HK-2 (cell line): ENCODE results near the gene GALK1.
A peak's percentile ranks its signal among the peaks of the same experiment; 100 is the strongest.
"Not testable (repeated sequence)": the region's sequence is repeated elsewhere in the genome, so short reads cannot be mapped to it uniquely, and the experiment has no call there.

Experiments used
- DNase-seq: peaks from one replicate; pipeline ENCODE4 v3.0.0-alpha.2; 2018; ENCODE audit not compliant: unreplicated experiment

Gene GALK1

DNA sequence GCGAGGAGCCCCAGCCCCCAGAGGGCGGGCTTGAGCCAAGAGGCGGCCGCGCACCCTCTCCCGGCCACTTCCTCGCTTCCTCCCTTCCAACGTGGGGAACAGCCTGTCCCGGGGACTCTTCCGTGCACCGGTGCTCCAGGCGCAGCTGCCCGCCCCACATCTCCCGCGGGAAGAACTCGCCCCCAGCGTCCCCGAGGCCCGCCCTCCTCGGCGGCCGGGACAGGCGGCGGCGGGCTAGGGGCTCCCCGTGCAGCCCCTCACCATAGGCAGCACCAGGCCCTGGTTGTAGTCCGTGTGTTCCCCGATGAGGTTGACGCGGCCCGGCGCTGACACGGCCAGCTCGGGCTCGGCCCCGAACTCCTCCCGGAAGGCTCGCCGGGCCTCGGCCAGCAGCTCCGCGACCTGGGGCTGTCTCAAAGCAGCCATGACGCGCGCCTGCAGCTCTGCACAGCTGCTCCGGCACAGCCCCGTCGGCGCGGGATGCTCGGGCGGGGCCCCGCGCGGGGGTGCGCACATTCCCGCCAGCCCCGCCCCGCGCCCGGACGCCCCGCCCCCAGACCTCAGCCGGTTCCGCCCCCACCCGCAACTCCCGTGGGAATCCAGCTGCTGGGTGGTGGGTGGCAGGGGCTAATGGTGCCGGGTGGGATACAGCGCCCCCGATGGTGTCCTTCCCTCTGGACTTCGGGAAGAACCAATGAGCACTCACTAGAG is at the start of gene GALK1:
Gene GALK1, minus strand, starts transcription at position 482 of the 711 bp plus-strand sequence. Its CDS starts 56 bp downstream, at position 426.
- peak; percentile 70 for DNase-seq

- DNase-seq, result no peak
Observed at GRCh38 chr17:75814021-75814395, 49.0 kb upstream of the GALK1 start.

DNA sequence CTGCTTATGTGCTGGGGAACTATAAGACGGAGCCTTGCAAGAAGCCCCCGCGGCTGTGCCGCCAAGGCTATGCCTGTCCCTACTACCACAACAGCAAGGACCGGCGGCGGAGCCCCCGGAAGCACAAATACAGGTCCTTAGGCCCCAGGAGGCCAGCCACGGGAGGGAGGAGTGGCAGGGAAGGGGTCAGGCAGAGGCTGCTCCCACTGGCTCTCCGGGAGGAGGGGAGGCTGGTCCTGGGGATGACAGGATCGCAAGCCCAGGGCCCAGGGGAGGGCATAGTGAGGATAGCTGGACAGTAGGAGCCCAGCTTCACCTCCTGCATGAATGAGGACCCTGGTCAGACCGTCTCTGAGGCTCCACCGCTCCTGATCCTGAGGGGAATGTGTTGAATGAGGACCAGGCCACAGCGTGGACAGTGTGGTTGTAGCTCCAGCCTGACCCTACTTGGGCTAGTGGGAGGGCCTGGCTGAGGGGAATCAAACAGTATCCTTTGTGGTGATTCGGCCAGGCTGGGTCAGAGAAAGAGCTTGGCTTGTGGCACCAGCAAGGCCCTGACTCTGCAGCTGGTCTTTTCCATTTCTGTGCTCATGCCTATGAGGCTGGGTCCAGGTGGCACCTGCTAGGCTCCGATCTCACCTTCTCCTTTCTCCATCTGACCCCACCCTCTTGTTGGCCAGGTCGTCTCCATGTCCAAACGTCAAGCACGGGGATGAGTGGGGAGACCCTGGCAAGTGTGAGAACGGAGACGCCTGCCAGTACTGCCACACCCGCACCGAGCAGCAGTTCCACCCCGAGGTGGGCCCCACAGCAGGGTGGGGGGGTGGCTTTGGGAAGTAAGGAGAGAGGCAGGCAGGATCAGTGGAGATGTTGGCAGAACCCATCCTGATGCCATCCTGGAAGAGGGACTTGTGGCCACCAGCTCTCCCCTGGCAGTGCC is 48.4 kb upstream of the GALK1 start:
- no peak for DNase-seq

DNA sequence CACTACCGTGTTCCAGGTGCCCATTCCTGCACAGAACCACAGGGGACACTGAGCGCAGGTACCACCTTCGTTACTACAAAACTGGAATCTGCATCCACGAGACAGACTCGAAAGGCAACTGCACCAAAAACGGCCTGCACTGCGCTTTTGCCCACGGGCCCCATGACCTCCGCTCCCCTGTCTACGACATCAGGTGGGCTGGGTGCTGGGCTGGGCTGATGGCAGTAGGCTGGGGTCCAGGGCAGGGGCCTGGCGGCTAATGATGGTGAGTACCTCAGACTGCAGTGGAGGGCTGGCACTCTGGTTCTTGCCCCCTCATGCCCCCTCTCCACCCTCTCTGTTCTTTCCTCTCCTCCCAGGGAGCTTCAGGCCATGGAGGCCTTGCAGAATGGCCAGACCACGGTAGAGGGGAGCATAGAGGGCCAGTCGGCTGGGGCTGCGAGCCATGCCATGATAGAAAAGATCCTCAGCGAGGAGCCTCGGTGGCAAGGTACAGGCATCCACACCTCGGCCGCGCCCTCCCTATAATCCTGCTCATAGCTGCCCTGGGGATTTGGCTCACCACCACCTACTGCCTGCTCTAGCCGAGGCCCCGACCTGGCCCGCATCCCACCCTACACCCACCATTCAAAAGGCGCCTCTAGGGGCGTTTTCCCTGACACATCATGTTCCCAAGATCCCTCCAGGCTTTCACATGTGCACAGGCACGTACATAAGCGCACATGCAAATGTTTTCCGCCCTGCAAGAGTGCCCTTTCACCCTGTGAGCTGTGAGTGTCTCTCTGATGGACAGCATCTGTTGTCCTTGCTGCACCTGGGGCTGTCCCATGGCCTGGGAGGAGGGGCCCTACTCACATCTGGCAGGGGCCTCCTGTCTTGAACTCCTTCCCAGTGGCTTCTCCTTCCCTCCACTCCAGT is 47.4 kb upstream of the GALK1 start:
- no peak for DNase-seq

DNA sequence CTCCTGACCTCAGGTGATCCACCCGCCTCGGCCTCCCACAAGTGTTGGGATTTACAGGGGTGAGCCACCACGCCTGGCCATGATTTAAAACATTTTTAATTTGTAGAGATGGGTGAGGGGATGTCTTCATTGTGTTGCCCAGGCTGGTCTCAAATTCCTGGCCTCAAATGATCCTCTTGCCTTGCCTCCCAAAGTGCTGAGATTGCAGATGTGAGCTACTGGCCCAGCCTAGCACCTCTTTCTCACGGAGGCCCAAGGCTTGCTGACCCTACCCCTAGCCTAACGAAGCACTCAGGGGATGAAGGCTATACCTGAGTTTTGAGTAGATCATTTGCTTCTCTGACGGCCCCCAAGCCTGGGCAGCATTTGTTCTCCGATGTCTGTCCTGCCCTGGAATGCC is 46.2 kb upstream of the GALK1 start:
- DNase-seq, result no peak

- not testable (repeated sequence) for DNase-seq
Observed at GRCh38 chr17:75810756-75811155, 45.8 kb upstream of the GALK1 start.

DNA sequence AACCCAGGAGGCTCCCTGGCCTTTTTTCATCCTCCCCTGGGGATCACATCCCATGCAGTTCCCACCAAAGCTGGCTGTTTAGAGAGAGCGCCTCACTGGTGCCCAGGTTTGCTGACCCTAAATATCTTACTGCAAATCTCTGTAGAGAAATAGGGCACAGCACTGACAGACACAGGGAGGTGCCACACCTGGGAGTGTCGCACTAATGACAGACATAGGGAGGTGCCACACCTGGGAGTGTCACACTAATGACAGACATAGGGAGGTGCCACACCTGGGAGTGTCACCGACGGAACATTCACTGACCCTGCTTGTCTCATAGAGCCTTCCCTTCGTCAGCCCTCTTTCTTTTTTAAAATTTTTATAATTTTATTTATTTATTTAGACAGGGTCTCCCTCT is 45.2 kb upstream of the GALK1 start:
- no peak for DNase-seq

DNA sequence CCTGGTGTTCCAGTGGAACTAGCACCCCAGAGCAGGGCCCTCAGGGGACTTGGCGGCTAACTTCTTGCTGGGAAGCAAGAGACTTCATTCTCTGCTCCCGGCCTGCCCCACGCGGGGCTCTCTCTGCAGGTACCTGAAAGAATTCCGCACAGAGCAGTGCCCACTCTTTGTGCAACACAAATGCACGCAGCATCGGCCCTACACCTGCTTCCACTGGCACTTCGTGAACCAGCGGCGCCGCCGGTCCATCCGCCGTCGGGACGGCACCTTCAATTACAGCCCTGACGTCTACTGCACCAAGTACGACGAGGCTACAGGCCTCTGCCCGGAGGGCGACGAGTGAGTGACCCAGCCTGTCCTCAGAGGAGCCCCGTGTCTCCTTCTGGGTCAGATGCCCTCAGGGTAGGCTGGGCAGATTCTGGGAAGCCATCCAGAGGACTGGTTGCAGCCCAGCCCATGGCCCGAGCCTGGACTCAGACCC is 44.7 kb upstream of the GALK1 start:
- no peak for DNase-seq

DNA sequence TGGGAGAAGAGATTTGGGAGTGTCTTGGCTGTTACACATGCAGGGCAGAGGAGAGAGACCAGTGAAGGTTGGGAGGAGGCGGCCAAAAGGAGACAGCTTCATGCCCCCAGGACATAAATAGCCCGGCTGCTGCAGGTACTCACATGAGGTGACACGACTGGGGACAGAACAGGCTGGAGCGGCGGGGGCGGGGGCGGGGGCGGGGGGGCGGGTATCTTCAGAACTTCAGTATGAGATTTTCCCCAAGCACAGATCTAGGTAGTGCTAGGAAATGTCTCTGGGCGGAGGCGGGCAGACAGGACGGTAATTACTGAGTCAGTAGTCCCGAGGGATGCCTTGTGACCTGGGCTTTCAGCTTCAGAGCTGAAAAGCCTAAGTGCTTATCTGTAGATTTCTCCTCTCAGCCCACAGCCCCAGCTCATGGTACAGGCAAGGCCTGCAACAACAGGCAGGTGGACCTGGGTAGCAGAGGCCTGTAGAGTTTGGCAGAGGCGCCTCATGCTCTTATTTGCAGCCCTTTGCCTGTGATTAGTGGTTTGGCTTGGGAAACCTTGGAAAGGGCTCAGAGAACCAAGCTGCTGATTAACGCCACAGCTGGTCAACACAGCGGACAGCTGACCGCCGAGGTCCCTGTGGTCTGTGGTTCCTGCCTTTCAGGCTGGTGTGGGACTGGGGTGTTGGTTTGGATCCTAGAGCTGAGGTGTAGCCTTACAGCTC is 44.1 kb upstream of the GALK1 start:
- peak; percentile 66 for DNase-seq

GRCh38 chr17:75808549-75808904 is 43.5 kb upstream of the GALK1 start:
- DNase-seq, result no peak

- no peak for DNase-seq
Observed at GRCh38 chr17:75807861-75808260, 42.9 kb upstream of the GALK1 start.

DNA sequence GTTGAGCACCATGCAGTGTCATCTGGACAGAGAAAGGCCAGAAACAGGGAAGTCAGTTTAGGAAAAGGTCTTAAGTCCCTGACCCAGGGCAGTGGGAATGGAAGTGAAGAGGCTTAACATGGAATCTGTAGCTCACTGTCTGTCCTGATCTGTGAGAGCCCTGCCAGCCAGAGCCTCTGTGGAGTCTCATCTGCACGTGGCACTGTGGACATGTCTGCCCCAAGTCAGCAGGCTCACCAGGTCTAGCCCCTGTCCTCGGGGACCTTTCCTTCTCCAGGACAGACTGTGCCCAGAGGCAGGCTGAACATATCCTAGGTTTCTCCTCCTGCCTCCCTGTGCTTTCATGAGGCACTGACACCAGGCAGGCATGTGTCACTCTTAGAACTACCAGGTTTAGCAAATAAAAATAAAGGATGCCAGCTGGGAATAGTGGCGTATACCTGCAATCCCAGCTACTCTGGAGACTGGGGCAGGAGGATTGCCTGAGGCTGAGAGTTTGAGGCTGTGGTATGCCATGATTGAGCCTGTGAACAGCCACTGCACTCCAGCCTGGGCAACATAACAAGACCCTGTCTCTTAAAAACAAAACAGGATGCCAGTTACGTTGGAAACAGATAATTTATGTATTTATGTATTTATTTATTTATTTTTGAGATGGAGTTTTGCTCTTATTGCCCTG is 42.0 kb upstream of the GALK1 start:
- DNase-seq, result no peak

DNA sequence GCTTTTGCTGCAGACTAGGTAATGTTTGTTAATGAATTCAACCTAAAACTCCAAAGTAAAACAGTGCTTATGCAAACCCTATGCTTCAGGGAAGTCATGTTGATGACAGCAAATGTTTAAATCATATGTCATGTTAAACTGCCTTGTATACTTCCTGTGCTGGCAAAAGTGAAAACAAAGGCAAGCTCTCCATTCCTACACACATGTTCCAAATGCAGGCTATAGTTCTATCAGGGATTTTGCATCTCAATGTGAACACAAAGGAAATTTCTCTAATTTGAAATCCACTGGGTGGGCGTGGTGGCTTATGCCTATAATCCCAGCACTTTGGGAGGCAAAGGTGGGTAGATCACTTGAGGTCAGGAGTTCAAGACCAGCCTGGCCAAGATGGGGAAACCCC is 38.9 kb upstream of the GALK1 start:
- DNase-seq, result no peak

- no peak for DNase-seq
Observed at GRCh38 chr17:75799402-75799801, 34.4 kb upstream of the GALK1 start.

DNA sequence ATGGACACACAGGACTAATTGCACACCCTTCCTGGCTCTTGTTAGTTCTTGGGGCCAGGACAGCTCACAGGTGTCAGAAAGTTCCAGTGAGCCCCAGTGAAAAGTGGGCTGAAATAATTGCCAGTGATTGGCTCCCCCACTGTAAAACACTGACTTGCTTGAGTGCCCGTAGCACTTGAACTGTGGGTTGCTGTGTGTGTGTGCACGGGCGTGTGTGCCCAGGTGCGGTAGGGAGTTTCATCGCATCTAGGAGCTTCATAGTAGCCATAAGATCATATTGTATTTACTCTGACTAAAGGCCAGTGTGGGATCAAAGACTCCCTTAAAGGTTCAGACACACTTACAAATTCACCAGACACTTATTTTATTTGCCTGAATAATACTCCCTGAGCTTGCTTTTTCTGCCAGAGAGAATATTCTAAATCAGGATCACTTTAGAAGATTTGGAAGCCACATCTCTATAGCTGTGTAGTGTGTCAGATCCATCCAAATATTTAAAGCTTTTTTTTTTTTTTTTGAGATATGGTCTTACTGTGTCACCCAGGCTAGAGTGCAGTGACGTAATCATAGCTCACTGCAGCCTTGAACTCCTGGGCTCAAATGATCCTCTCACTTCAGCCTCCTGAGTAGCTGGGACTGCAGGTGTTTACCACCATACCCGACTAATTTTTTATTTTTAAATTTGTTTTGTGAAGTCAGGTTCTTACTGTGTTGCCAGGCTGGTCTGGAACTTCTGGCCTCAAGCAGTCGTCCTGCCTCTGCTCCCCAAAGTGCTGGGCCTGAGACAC is 31.0 kb upstream of the GALK1 start:
- no peak for DNase-seq

DNA sequence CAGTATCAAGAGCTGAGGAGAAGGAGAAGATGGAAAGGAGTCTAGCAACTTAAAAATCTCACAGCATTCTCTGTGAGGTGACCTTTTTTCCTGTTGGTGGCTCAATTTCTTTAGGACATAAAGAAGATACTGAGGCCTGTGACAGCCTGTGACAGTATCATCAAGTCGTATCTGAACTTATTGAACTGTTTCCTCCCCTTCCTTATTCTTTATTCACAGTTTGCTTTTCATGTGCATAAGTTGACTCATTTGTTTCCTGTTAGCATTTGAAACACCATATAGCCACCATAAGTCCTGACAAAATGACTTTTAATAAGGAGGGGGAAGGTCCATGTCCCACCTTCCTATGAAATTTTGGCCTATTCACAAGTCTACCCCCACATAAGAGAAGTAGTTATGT is 28.5 kb upstream of the GALK1 start:
- no peak for DNase-seq

DNA sequence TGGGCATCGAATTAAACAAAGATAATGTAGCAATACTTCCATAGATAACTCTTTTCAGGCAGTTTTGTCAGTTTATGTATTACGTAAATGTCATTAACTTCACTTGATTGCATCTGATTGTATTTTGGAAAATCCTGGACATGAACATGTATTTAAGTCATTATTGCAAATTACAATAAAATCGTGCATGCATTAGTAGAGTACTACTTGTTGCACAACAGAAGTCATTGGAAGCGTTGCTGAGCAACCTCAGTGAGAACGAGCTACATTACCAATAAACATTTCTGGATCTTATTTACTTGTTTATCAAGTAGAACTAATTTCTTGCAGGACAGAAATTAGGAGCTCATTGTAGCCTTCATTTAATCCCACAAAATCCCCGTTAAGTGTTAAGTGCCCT is 26.3 kb upstream of the GALK1 start:
- DNase-seq, result no peak

DNA sequence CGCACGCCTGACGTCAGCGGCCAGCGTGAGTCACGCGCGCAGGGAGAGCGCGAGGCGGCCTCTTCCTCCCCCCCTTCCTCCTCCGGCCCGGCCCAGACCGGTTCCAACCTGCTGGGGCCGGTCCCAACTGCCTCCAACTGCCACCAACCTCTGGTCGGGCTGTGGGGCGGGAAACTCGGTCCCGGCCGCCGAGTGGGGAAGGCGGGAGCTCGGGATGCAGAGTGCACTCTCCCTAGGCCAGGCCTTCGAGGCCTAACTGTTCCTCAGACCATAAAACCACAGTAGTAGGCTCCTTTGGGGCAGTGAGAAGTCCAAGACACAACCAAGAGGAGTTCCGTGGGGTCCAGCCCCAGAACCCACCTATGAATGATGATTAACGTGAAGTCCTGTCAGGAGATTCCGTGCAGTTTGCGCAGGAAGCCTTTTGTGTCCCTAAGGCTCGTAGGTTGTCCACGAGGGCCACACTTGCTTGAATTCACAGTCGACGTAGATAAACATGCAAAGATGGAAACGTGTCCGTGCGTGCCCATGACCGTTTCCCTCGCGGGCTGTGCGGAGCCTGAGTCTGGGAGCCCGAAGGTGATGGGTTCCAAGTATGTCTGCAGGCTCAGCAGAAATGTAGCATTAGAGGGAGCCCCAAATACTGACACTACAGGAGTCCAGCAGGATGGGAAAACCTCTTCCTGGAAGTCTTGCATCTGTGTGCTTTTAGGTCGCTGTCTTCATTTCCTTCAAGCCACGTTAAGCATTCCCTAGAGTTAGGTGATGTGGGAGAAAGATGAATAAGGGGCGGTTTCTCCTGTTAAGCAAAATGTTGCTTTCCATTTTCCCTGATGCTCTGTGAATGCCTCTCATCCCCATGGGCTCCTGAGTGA is 20.3 kb upstream of the GALK1 start:
- DNase-seq, result peak; percentile 93

- peak; percentile 98 for DNase-seq
Observed at GRCh38 chr17:75784473-75785015, 19.6 kb upstream of the GALK1 start, which contains the start of gene UNK. UNK (plus strand) TSS chr17:75784806; CDS start chr17:75784881, 75 bp downstream.
